ENCODE results near the gene PODN.

GRCh38 chr1:53107570-53108322 lies 45.7 kb downstream of the PODN start:
- 0 out of 2 replicates have a peak, but pooled peaks have one; percentile 14 for TF ChIP-seq MAZ (IDR thresholded peaks at IDR 0.05; ENCODE audit: borderline replicate concordance, low read depth, low read length)
- TF ChIP-seq POLR2A (IDR thresholded peaks at IDR 0.05; ENCODE audit: low read depth, low read length), result no peak
- peak; percentile 44; the same call in 1 of the 2 replicates for TF ChIP-seq MAFK (IDR thresholded peaks at IDR 0.05; ENCODE audit: low read depth, low read length)
- TF ChIP-seq CTCF (conservative IDR thresholded peaks at IDR 0.05; ENCODE audit: low read depth, low read length), result no peak
- peak; percentile 37 for TF ChIP-seq RAD21 (IDR thresholded peaks at IDR 0.05; ENCODE audit: low read length)
- TF ChIP-seq FOS (IDR thresholded peaks at IDR 0.05; ENCODE audit: low read depth, low read length), result no peak
- peak; percentile 36 for TF ChIP-seq BHLHE40 (IDR thresholded peaks at IDR 0.05; ENCODE audit: low read depth, low read length)
- TF ChIP-seq MXI1 (IDR thresholded peaks at IDR 0.05; ENCODE audit: borderline replicate concordance, low read depth, low read length), result no peak
- no peak for TF ChIP-seq ELK1 (IDR thresholded peaks at IDR 0.05; ENCODE audit: borderline replicate concordance, low read depth, low read length)
